A172 (cell line): ENCODE measurements around the gene EFEMP2. TPM values are rescaled to one million over a fixed set of nuclear protein-coding genes. Genes with fewer than 3 reads are reported as not detected.

ENCODE experiments used
- DNase-seq: peaks from one replicate; pipeline ENCODE4 v3.0.0-alpha.2; 2015; ENCODE audit warnings: low spot score
- total RNA-seq: library from RNA; depleted of rRNA; stranded (reverse); fragments of >200 nt; shearing (Covaris generic); gene quantifications from 2 replicates; pipeline ENCODE4 v1.2.3, GENCODE V29; 2014

The EFEMP2 gene
- total RNA-seq, 1 experiment from 2014 or later = 56.8 TPM

DNA sequence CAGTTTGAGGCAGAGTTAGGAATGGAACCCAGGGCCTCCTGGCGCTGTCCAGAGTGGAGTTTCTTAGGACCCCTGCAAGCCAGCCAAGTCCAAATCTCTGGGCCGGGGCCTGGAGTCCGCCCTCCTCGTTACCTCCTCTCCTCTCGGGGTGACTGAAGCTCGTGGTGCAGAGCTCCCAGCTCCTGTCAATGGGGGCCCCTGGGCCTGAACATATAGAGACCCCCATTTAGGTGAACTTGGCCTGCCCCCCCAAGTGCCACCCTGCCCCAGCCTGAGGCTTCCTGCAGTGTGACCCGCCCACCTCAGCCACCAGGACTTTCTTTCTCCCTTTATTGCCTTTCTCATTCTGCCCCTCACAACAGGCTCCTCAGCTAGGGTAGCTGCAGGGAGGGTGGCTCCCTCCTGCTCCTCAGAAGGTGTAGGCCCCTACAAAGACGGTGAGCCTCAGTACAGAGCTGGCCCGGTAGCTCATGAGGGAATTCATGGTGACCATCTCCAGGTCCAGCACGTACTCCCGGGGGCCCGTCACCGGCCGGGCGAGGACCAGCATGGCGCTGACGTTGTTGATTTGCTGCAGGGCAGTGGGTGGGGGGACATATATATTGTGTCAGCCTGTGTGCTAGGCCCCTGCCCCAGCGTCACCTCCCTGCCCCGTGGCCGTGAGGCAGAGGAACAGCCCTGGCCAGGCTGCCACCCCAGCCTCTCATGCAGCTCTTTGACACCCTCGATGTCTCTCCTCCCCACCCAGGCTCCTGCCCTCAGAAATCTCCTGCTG is 5.9 kb downstream of the EFEMP2 start:
- no peak for DNase-seq

DNA sequence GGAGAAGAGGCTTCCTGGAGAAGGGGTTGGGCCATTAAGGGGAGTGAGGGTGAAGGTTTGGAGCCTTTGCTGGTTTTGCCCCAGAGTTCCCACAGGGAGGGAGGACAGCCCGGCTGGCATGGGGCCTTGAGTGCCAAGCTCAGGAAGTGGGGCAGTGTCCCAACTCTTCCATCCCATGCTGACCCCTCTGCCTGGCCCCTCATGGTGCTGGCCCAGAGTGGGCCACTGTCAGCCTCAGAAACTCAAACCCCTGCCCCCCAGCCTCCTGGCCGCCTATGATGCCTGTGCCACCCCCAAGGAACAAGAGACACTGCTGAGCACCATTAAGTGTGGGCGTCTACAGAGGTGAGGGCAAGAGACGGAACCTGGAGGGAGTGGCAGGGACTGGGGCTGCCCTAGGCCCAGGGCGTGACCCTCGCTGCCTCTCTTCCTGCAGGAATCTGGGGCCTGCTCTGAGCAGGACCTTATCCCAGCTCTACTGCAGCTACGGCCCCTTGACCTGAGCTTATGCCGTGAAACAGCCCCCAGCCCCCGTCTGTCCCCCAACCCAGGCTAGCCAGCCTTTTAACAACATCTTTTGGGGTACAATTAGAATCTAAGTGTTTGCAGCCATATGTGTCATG is 6.9 kb downstream of the EFEMP2 start:
- DNase-seq = no peak

DNA sequence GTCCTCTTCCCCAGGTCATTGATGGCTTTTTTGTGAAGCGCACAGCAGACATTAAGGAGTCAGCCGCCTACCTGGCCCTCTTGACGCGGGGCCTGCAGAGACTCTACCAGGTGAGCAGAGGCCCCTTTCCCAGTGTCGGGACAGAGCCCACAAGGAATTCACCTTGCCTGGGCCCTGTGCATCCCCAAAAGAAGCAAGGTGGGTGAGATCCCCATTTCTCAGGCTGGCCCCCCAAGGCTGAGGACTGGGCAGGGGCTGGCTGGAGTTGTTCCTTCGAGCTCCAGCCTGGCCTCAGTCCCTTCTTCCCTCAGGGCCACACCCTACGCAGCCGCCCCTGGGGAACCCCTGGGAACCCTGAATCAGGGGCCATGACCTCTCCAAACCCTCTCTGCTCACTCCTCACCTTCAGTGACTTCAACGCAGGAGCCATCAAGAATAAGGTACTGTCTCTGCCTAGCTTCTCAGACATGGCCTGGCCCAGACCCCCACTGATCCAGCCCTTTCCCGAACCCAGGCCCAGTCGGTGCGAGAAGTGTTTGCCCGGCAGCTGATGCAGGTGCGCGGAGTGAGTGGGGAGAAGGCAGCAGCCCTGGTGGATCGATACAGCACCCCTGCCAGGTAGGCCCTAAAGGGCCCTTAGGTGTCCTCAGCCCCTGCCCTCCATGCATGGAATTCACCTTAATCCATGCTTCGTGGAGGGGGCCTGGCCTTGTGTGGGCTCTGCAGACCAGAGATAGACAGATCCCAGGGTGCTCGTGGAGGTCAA is 7.7 kb downstream of the EFEMP2 start:
- no peak for DNase-seq

DNA sequence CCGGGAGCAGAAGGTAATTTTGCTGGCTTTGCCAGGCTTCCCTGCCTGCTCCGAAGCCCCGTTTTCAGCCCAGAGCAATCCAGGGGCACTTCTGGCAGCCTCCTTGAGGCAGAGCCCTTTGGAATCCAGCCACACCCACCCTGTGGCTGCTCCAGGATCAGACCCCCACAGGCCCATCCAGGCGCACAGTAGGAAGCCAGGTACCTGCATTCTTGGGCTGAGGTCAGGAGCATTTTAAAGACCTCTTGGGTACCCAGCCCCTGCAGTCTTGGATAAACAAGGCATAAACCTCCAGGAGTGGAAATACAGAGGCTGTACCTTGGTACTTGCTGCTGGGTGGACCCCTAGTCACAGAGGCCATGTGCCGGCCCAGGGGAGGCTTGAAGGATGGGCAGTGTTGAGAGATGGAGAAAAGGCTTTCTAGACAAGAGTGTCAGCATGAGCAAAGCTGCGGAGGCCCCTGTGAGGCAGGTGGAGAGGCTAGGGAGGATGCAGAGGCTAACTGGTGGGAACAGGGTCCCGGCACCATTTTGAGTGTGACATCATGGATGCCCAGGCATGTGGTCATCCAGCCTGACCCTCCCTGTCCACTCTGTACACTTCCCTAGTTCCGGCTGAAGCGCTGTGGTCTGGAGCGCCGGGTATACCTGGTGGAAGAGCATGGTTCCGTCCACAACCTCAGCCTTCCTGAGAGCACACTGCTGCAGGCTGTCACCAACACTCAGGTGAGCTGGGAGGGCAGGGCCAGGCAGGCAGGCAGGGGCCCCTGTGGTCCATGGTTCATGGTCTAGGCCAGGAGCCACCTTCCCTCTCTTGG is 8.5 kb downstream of the EFEMP2 start:
- DNase-seq = no peak

DNA sequence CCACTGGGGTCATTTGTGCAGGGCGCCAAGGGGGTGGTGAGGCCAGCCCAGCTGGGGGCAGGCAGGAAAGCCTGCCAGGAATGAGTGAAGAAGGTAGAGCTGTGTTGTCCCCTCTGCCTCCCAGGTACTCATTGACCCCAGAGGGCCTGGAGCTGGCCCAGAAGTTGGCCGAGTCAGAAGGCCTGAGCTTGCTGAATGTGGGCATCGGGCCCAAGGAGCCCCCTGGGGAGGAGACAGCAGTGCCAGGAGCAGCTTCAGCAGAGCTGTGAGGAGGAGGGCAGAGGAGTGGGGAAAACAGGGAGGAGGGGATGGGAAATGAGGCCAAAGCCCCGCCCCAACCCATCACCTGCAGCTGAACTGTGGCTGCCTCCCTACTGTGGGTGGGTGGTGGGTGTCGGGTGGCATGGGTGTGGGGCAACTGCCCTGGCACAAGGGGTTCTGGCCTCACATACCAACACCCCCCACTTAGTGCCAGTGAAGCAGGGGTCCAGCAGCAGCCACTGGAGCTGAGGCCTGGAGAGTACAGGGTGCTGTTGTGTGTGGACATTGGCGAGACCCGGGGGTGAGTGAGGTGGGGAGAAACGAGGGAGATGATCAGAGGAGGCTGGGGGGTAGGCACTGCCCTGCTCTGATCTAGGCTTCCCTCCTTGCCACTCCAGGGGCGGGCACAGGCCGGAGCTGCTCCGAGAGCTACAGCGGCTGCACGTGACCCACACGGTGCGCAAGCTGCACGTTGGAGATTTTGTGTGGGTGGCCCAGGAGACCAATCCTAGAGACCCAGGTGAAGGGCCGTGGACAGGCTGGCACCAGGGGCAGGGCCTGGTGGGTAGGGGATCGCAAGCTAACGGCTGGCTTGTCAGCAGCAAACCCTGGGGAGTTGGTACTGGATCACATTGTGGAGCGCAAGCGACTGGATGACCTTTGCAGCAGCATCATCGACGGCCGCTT is 9.4 kb downstream of the EFEMP2 start:
- DNase-seq = no peak

DNA sequence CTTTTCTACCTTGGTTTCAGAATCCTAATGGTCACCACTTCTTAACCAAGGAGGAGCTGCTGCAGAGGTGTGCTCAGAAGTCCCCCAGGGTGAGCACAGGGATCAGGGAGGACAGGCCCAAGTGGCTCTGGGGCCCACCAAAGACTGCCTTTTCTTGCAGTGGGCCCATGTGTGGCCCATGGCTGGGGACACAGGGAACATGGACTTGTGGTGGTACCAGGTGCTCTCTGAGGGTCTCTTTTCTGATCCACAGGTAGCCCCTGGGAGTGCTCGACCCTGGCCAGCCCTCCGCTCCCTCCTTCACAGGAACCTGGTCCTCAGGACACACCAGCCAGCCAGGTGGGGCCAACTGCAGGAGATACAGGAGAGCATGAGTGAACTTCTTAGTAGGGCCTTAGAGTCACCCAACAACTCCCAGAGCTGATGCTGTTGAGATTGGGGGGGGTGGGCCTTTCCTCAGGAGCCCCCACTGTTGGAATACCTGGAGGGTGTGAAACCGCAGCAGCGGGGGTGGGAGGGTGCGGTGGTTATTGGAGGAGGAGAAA is 10.3 kb downstream of the EFEMP2 start:
- DNase-seq = no peak

DNA sequence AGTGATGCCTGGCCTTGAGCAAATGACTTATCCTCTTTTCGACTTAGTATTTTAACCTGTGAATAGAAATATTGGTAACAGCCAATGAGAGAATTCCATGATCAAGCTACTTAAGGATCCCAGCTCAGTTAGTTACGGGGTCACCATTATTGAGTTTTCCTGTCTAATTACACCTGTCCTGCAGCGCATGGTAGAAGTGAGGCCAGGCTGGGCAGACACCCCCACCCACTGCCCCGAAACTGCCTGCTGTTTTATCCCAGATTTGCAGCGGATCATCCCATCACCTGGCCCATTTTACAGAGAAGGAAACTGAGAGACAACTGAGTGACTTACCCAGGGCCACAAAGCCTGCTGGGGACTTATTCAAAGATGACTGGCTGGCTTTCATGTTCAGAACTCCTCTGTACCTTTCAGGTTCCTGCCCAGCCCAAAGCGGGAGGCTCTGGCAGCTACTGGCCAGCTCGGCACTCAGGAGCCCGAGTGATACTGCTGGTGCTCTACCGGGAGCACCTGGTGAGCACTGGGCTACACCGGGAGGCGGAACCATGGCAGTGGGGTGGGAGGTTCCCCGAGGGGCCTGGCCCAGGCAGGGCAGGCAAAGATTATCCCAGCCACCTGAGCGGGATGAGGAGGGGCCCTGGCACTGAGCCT is 10.9 kb downstream of the EFEMP2 start:
- DNase-seq = no peak

DNA sequence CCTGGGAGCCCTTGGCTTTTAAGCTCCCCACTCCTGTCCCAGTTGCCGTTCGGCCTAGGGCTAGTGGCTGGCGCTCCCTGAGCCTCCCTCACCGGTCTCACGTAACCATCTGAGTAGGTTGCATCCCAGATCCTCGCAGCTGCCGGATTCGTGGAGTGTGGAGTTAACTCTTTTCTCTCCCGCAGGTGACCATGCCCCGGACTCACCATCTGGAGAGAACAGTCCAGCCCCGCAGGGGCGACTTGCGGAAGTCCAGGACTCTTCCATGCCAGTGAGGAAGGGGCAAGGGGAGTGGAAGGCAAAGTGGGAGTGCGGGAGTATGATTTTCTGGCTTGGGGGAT is 11.5 kb downstream of the EFEMP2 start:
- no peak for DNase-seq

DNA sequence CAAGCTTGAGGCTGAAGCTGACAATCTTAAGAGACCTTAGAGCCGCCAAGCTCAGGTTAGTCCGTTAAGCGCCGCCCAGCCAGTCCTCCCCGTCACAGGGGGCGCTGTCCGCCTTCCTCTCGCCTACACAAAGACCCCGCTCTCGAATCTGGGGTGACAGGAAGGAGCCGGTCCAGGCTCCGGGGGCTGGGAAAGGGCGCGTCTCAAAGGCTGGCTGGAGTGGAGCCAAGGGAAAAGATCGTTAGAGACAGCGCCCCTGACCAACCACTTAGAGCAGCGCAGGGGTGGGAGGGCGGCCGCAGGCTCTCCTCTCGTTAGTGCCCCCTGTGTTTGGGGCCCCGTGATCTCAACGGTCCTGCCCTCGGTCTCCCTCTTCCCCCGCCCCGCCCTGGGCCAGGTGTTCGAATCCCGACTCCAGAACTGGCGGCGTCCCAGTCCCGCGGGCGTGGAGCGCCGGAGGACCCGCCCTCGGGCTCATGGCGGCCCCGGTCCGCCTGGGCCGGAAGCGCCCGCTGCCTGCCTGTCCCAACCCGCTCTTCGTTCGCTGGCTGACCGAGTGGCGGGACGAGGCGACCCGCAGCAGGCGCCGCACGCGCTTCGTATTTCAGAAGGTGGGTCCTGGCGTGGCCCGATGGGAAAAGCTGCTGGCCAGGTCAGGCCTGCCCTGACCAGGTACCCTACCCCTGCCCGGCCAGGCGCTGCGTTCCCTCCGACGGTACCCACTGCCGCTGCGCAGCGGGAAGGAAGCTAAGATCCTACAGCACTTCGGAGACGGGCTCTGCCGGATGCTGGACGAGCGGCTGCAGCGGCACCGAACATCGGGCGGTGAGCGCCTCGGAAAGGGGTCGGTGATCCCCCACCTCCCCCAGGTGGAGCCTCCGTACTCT is 12.1 kb downstream of the EFEMP2 start, which contains the start of gene MUS81:
TSS of gene MUS81 (plus strand) at position 156 of the 887 bp plus-strand sequence. CDS start at position 477, 321 bp downstream.
- DNase-seq = peak; percentile 97

DNA sequence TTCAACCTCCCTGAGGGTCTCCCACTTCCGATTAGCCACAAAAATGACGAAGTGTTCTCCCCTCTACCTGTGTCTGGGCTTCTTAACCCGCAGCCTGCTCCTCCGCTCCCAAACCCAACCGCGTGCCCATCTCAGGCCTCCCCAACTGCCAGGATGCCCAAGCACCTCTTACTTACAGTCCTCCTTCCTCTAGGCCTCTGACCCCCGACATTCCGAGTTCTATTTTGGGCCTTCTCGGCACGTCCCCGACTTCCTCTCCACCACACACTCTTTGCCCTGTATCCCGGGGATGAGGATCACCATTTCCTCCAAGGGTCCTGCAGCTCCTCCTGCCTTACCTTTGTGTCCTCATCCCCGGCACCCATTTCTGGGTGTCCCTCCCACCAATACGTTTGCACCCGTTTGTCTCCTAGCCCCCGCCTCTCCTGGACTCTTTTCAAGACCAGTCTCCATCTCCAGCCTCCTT is 12.8 kb downstream of the EFEMP2 start:
- no peak for DNase-seq

DNA sequence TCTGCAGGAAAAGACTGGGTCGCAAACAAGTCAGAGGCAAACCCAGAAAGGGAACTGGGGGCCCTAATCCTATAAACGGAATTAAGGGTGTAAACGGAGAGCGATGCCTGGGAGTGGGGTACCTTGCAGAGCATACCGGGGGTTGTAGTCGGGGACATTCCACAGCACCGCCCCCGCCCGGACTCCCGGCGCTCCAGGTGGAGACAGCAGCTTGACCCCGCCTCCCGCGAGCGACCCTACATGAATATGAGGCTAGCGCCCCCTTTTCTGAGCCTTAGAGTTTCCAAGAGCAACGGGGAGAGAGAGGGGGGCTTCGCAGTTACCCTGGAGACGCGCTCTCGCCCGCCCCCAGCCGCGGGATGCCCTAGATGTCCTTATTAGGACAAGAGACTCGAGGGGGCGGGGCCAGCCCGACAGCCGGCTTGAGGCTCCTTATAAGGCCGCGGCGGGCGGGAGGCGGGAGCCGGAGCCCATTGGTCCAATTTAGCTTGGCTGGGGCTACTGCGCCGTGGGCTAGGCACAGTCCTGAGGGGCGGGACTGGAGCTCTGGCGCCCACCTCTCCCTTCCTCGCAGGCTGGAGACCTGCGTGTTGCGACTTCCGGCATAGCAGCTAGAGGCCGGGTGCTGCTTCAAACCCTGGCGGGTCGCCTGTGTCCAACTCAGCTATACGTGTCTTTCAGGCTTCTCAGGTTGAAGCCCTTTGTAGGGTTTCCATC is 13.3 kb downstream of the EFEMP2 start:
- peak; percentile 96 for DNase-seq

DNA sequence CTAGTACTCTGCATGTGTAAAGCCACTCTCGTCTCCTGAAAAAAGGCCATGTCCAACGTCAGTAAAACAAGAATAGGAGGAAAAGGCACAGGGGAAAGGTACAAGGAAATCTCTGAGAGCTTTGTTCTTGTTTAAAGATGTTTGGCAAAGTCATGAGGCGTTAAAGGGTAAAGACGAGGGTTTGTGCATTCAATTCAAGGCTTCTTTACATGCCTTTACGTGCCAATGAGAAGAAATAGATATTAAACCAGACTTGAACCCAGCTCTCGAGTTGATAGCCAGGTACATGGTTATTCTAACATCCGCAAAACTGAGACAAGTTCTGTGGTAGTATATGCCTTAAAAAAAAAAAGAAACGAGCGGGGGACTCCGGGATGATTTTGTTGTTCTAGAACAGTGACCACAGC is 13.9 kb downstream of the EFEMP2 start:
- no peak for DNase-seq

DNA sequence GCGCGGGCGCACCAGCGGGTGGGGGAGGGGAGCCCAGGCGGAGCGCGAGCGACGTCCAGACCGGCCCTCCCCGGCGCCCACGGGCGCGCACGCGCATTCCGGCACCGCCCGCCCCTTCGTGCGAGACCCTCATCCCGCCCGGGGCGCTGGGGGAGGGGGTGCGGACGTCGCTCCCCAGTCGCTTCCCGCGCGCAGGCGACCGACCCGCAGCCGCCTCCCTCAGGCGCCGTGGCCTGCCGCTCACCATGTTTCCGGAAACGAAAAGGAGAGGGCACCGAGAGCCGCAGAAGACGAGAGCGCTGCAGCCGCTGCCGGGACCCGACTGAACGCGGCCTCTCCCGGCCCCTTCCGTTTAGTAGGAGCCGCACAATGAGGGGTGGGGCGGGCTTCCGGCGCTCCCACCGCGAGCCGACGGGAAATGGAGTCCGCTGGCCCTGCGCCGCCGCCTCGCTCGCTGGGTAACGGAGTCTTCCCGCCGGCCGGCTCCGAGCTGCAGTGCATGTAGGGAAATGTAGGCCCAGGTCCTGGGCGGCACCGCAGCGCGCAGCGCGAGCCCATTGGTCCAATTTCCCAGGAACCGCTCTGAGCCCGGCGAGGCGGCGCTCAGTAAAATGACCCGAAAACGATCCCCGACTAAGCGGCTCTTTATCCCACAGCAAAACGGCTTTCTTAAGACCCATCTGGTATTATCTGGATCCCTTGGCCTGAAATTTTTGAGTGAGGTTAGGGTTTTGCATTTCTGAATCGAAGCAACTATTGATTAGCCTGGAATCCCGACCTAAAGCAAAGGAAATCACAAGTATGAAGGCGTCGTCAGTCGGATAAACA is 14.5 kb downstream of the EFEMP2 start, which contains the start of gene CFL1:
TSS of gene CFL1 (minus strand) at position 328 of the 828 bp plus-strand sequence. CDS start at position 247, 81 bp downstream.
- DNase-seq = peak; percentile 90

DNA sequence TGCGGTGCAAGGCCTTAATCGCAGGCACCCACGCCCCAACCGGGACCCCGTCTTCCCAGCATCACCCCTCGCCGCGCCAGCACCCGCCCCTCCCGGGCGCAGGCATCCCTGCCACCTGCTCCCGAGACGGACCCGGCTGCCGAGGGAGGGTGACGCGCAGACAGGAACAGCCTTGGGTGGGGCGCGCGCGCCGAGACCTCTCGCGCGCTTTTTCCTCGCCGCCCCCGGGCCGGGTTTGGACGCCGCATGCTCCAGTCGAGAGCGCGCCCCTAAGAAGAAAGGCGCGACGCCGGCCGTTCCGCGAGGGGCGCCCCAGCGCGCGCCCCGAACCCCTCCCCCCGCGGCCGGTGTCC is 15.1 kb downstream of the EFEMP2 start:
- DNase-seq = no peak

DNA sequence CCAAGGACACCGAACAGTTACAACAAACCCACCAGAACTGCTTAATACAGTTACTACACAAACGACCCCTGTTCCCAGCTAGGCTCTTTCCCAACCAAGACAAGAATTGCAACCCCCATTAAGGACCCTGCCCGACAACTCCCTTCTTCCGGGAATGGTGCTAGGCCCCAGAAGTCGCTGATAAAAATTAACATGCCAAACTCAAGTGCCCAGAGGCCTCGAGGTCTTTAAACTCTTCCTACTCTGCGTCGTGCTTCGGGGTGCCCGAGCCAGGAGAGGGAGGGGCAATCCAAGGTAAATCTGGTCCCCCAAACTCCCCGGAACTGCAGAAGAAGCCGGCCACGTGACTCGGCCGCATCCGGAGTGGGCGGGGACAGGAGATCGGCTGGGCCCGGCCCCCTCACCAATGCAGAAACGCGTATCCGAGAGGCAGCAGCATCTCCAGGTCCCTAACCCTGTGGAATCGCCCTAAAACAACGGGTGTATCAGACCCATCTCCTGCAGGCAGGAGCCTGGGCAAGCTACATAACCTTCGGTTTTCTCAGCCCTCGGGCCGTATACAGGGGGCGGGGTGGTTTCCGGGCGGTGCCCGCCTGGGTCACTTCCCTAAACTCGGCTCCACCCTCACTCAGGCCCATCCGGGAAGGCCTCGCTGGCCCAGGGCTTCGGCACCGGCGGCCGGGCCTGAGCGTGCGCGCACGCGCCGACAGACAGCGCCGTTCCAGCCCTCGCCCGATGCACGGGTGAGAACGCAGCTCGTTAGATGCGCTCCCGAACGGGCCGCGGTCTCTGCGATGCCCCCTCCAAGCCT is 15.7 kb downstream of the EFEMP2 start:
- DNase-seq = peak; percentile 53

DNA sequence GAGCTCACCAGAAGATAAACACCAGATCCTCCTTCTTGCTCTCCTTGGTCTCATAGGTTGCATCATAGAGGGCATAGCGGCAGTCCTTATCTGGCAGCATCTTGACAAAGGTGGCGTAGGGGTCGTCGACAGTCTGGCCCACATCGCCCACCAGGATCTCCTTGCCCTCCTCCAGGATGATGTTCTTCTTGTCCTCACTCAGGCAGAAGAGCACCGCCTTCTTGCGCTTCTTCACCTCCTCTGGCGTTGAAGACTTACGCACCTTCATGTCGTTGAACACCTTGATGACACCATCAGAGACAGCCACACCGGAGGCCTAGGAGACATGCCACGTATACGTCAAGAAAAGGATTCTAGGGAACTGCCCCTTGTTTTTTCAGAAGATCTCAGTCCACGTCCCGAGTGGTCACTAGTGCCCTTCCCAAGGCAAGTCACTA is 16.7 kb downstream of the EFEMP2 start:
- no peak for DNase-seq
